Keratinocyte (primary cell): ENCODE measurements around the gene G6PC3. TPM values are rescaled to one million over a fixed set of nuclear protein-coding genes. Genes with fewer than 3 reads are reported as not detected.
A peak's percentile ranks its signal among the peaks of the same experiment; 100 is the strongest.

Source experiments
- DNase-seq: peaks from one replicate; pipeline ENCODE4 v3.0.0-alpha.2; 2011; ENCODE audit warnings: low read depth, missing footprints, low spot score
- FAIRE-seq: peaks from 2 replicates; lab custom pipeline; 2011; peaks lifted over from hg19 to GRCh38; lab: Jason Lieb, UNC
- H2AFZ ChIP-seq: 2 replicates; pipeline ENCODE4 v1.6.0; 2012; ENCODE audit warnings: low read length, control low read depth, inconsistent platforms; ENCODE audit not compliant: control insufficient read depth
- H3K27ac ChIP-seq: 2 replicates; pipeline ENCODE4 v1.5.1; 2011; ENCODE audit warnings: low read length; ENCODE audit not compliant: control insufficient read depth, insufficient read depth
- H3K27me3 ChIP-seq: 3 replicates; pipeline ENCODE4 v1.6.0; 2011; ENCODE audit warnings: low read length; ENCODE audit not compliant: control insufficient read depth, insufficient read depth; ENCODE audit errors: extremely low read depth
- H3K36me3 ChIP-seq, 2 experiments: 2 replicates in 1 of 2; 3 replicates in 1 of 2; pipeline ENCODE4 v1.5.1; 2011; ENCODE audit warnings: low read length in 2 of 2, mild to moderate bottlenecking in 1 of 2; ENCODE audit not compliant: control insufficient read depth in 2 of 2, insufficient read depth in 2 of 2; ENCODE audit errors: extremely low read depth in 1 of 2
- H3K4me1 ChIP-seq: 3 replicates; pipeline ENCODE4 v1.5.1; 2011; ENCODE audit warnings: low read length; ENCODE audit not compliant: control insufficient read depth, insufficient read depth; ENCODE audit errors: extremely low read depth
- H3K4me2 ChIP-seq: 3 replicates; pipeline ENCODE4 v1.6.0; 2011; ENCODE audit warnings: low read depth, low read length; ENCODE audit not compliant: control insufficient read depth, insufficient read depth; ENCODE audit errors: extremely low read depth
- H3K4me3 ChIP-seq, 3 experiments: fragments of 200-600 bp in 1 of 3; sonication (generic) in 1 of 3; 2 replicates in 2 of 3; 3 replicates in 1 of 3; pipeline ENCODE4 v1.5.1; 2011 to 2016; ENCODE audit warnings: low read length in 3 of 3, mild to moderate bottlenecking in 3 of 3, control low read depth in 2 of 3, inconsistent platforms in 1 of 3, low read depth in 1 of 3, mixed read lengths in 1 of 3, mixed run types in 1 of 3, moderate library complexity in 1 of 3; ENCODE audit not compliant: control insufficient read depth in 2 of 3, insufficient read depth in 2 of 3; ENCODE audit errors: extremely low read depth in 1 of 3
- H3K79me2 ChIP-seq: 2 replicates; pipeline ENCODE4 v1.6.0; 2012; ENCODE audit warnings: low read length; ENCODE audit not compliant: control insufficient read depth, insufficient read depth
- H3K9ac ChIP-seq: 3 replicates; pipeline ENCODE4 v1.6.0; 2011; ENCODE audit warnings: low read length; ENCODE audit not compliant: control insufficient read depth, insufficient read depth; ENCODE audit errors: extremely low read depth
- H3K9me1 ChIP-seq: 3 replicates; pipeline ENCODE4 v1.6.0; 2011; ENCODE audit warnings: low read length; ENCODE audit not compliant: control insufficient read depth, insufficient read depth; ENCODE audit errors: extremely low read depth
- H3K9me3 ChIP-seq: 2 replicates; pipeline ENCODE4 v1.5.1; 2012; ENCODE audit warnings: low read depth, low read length; ENCODE audit not compliant: control insufficient read depth
- H4K20me1 ChIP-seq: 3 replicates; pipeline ENCODE4 v1.6.0; 2011; ENCODE audit warnings: low read length; ENCODE audit not compliant: control insufficient read depth, insufficient read depth; ENCODE audit errors: extremely low read depth
- CTCF ChIP-seq, 3 experiments: IDR thresholded peaks in 1 of 3; conservative IDR thresholded peaks in 1 of 3; optimal IDR thresholded peaks in 1 of 3; 2 replicates in 2 of 3; 3 replicates in 1 of 3; pipeline versions ENCODE3 to v1.5.1; 2011; ENCODE audit warnings: low read length in 3 of 3, mild to moderate bottlenecking in 3 of 3, moderate library complexity in 2 of 3, control low read depth in 1 of 3, inconsistent platforms in 1 of 3; ENCODE audit not compliant: insufficient read depth in 2 of 3; ENCODE audit errors: extremely low read depth in 1 of 3
- EZH2 ChIP-seq: IDR thresholded peaks from one replicate; pipeline ENCODE4 v1.6.1; 2012; ENCODE audit warnings: inconsistent platforms, mild to moderate bottlenecking, low read length, moderate library complexity
- dilution Hi-C: fragments of 300-500 bp; cut with MboI; formaldehyde crosslinking; loops from one replicate; pipeline ENCODE4 v1.7.0; 2020; ENCODE audit warnings: low sequenced_read_pairs; ENCODE audit not compliant: extremely low pct_ligation_motif_present
- polyA plus RNA-seq, 5 experiments: library from polyadenylated mRNA; depleted of rRNA in 3 of 5; stranded (reverse) in 3 of 5; stranded (forward) in 1 of 5; unstranded in 1 of 5; fragments of >200 nt; gene quantifications; 1 replicate in 1 of 5; 2 replicates in 3 of 5; 3 replicates in 1 of 5; pipeline versions ENCODE4 v1.2.1 to v1.2.3, GENCODE V29; 2011 to 2012; ENCODE audit warnings: missing spikeins in 2 of 5, low read depth in 1 of 5, low replicate concordance in 1 of 5

G6PC3 gene
- polyA plus RNA-seq, 1 donor (not counting 4 experiments of a cell fraction or from before 2014, with no cell fraction given), result 28.0 TPM

GRCh38 chr17:44038604-44039011 lies 31.9 kb upstream of the G6PC3 start:
- Histone ChIP-seq H3K36me3 (peaks cover 12 to 18% of the 10 kb centered on the region in 2 experiments), H3K27me3 (no peaks in the 10 kb centered on the region), H3K9me1 (peaks cover 2% of the 10 kb centered on the region), H2AFZ (no peak overlapping the region), H4K20me1 (peaks cover 2% of the 10 kb centered on the region), H3K79me2 (peaks cover 35% of the 10 kb centered on the region), H3K4me3 (no peak overlapping the region), H3K4me1 (peaks cover 23% of the 10 kb centered on the region), H3K27ac (no peak overlapping the region), H3K4me2 (no peak overlapping the region), H3K9me3 (no peaks in the 10 kb centered on the region), H3K9ac (no peak overlapping the region)
- no peak for TF ChIP-seq EZH2
- TF ChIP-seq CTCF (optimal IDR thresholded peaks at IDR 0.05 in 1 of 3, IDR thresholded peaks at IDR 0.05 in 1 of 3, conservative IDR thresholded peaks at IDR 0.05 in 1 of 3; ENCODE audit: extremely low read depth in 1 of 3, insufficient read depth in 2 of 3, low read length in 3 of 3), result no peak
- dilution Hi-C loops, result no loop called here
- FAIRE-seq (no peak), DNase-seq (no peak)

- Histone ChIP-seq H3K9ac (no peak overlapping the region), H3K27ac (peak overlapping the region; percentile 38), H3K9me1 (peaks cover 2% of the 10 kb centered on the region), H3K4me1 (peaks cover 30% of the 10 kb centered on the region), H4K20me1 (peaks cover 8% of the 10 kb centered on the region), H3K36me3 (peaks cover 9 to 15% of the 10 kb centered on the region in 2 experiments), H2AFZ (no peak overlapping the region), H3K9me3 (no peaks in the 10 kb centered on the region), H3K79me2 (peaks cover 47% of the 10 kb centered on the region), H3K4me2 (peak overlapping the region; percentile 58), H3K27me3 (no peaks in the 10 kb centered on the region), H3K4me3 (peak overlapping the region in 2 of 3 experiments; percentile 9 to 37)
- DNase-seq, result no peak
- peak; percentile 81 for FAIRE-seq
- dilution Hi-C loops, result no loop called here
- TF ChIP-seq EZH2 (no peak), CTCF (optimal IDR thresholded peaks at IDR 0.05 in 1 of 3, IDR thresholded peaks at IDR 0.05 in 1 of 3, conservative IDR thresholded peaks at IDR 0.05 in 1 of 3; ENCODE audit: extremely low read depth in 1 of 3, insufficient read depth in 2 of 3, low read length in 3 of 3) (no peak)
Observed at GRCh38 chr17:44039829-44040635, 30.5 kb upstream of the G6PC3 start.
